ENCODE results near the gene TRMT2A.

The TRMT2A gene

GRCh38 chr22:20113551-20114310 is 3.3 kb downstream of the TRMT2A start:
- WGBS, result 96% methylated on average over 19 of the region's 19 CpGs
- Histone ChIP-seq H3K4me1 (ENCODE audit: control insufficient read depth, insufficient read depth, low read depth, low read length) (peaks cover 28% of the 10 kb centered on the region), H2BK120ac (ENCODE audit: low read depth, low read length) (no peak overlapping the region), H3K23ac (ENCODE audit: low read length in 2 of 2) (no peak overlapping the region), H3K27ac (ENCODE audit: low read length, poor library complexity, severe bottlenecking) (no peak overlapping the region), H3K4ac (ENCODE audit: low read depth in 1 of 2, low read length in 2 of 2) (no peak overlapping the region), H3K79me1 (replicated peaks; ENCODE audit: low read length, poor library complexity, severe bottlenecking) (peaks cover 41% of the 10 kb centered on the region), H4K91ac (ENCODE audit: low read length) (no peak overlapping the region), H2AK5ac (ENCODE audit: low read length, severe bottlenecking) (no peak overlapping the region), H2BK12ac (ENCODE audit: low read length in 2 of 2) (no peak overlapping the region), H3K9me3 (ENCODE audit: control insufficient read depth, low read length) (no peaks in the 10 kb centered on the region), H3K4me3 (ENCODE audit: insufficient read depth in 1 of 2, low read depth in 1 of 2, low read length in 2 of 2) (no peak overlapping the region), H3K9ac (ENCODE audit: low read length) (peak overlapping the region; percentile 6), H3K27me3 (ENCODE audit: control insufficient read depth in 1 of 2, insufficient read depth in 1 of 2, low read length in 2 of 2) (no peaks in the 10 kb centered on the region), H3K18ac (ENCODE audit: low read depth in 1 of 2, low read length in 2 of 2) (no peak overlapping the region), H4K8ac (ENCODE audit: low read length) (peak overlapping the region; percentile 70), H2AFZ (ENCODE audit: low read depth, low read length) (no peak overlapping the region), H3K14ac (ENCODE audit: low read length in 2 of 2) (no peak overlapping the region), H2BK15ac (ENCODE audit: low read depth, poor library complexity, severe bottlenecking) (no peak overlapping the region), H2BK5ac (ENCODE audit: low read depth, low read length, poor library complexity, severe bottlenecking) (no peak overlapping the region), H3K36me3 (ENCODE audit: control insufficient read depth in 1 of 2, insufficient read depth in 2 of 2, low read depth in 1 of 2, low read length in 2 of 2) (peaks cover 68 to 76% of the 10 kb centered on the region in 2 experiments), H3K4me2 (ENCODE audit: low read length, poor library complexity, severe bottlenecking) (no peak overlapping the region)
- no peak for DNase-seq

DNA sequence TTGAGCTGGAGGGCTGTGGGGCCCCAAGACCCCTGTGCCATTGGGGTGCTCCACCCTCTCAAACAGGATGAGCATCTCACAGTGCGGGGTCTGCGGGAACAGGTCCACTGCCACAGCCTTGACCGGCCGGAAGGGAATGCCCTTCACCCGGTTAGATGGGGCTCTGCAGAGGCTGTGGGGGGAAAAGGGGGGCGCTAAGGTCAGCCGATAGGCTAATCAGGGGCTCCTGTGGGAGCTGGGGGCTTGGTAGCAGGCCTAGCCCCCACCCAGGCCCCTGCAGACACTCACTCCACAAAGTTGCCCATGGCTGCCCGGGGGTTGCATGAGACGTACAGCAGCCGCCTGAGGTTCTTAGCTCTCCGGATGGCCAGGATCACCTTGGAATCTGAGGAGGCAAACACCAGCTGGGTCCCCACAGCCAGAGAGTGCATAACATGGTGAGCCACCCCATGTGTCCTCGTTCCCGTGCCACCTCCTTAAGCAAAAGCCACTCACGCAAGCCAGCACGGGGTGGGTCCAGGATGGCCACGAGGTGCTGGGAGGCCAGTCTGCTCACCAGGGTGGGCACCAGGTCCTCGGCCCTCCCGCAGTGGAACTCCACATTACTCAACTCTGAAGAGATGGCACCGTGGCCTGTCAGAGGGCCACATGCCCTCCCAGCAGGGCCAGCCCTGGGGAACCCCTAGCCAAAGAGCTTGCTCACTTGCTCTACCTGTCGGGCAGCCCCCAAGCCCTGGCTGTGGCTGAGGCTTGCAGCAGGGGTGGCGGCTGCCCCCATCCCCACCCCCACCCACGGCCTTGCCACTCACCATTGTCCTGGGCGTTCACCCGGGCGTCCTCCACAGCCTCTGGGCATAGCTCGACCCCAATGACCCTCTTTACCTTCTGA is 4.2 kb downstream of the TRMT2A start:
- H2BK15ac ChIP-seq (ENCODE audit: low read depth, poor library complexity, severe bottlenecking), result no peak overlapping the region
- H2AFZ ChIP-seq (ENCODE audit: low read depth, low read length), result no peak overlapping the region
- no peak for DNase-seq
- no peak overlapping the region for H3K23ac ChIP-seq (ENCODE audit: low read length in 2 of 2)
- no peaks in the 10 kb centered on the region for H3K27me3 ChIP-seq (ENCODE audit: control insufficient read depth in 1 of 2, insufficient read depth in 1 of 2, low read length in 2 of 2)
- H3K4me3 ChIP-seq (ENCODE audit: insufficient read depth in 1 of 2, low read depth in 1 of 2, low read length in 2 of 2), result no peak overlapping the region
- H3K9me3 ChIP-seq (ENCODE audit: control insufficient read depth, low read length), result no peaks in the 10 kb centered on the region
- no peak overlapping the region for H3K4me2 ChIP-seq (ENCODE audit: low read length, poor library complexity, severe bottlenecking)
- H3K27ac ChIP-seq (ENCODE audit: low read length, poor library complexity, severe bottlenecking), result no peak overlapping the region
- no peak overlapping the region for H3K18ac ChIP-seq (ENCODE audit: low read depth in 1 of 2, low read length in 2 of 2)
- H2AK5ac ChIP-seq (ENCODE audit: low read length, severe bottlenecking), result no peak overlapping the region
- H4K91ac ChIP-seq (ENCODE audit: low read length), result peak overlapping the region; percentile 29
- H3K4ac ChIP-seq (ENCODE audit: low read depth in 1 of 2, low read length in 2 of 2), result no peak overlapping the region
- no peak overlapping the region for H2BK12ac ChIP-seq (ENCODE audit: low read length in 2 of 2)
- peaks cover 44% of the 10 kb centered on the region for H3K79me1 ChIP-seq (replicated peaks; ENCODE audit: low read length, poor library complexity, severe bottlenecking)
- H3K36me3 ChIP-seq (ENCODE audit: control insufficient read depth in 1 of 2, insufficient read depth in 2 of 2, low read depth in 1 of 2, low read length in 2 of 2), result peaks cover 77 to 84% of the 10 kb centered on the region in 2 experiments
- H3K9ac ChIP-seq (ENCODE audit: low read length), result peak overlapping the region; percentile 19
- H2BK120ac ChIP-seq (ENCODE audit: low read depth, low read length), result no peak overlapping the region
- 95% methylated on average over 24 of the region's 26 CpGs for WGBS
- H3K14ac ChIP-seq (ENCODE audit: low read length in 2 of 2), result no peak overlapping the region
- peaks cover 26% of the 10 kb centered on the region for H3K4me1 ChIP-seq (ENCODE audit: control insufficient read depth, insufficient read depth, low read depth, low read length)
- H4K8ac ChIP-seq (ENCODE audit: low read length), result peak overlapping the region; percentile 21
- H2BK5ac ChIP-seq (ENCODE audit: low read depth, low read length, poor library complexity, severe bottlenecking), result no peak overlapping the region

GRCh38 chr22:20111689-20112622 is 5.1 kb downstream of the TRMT2A start:
- H2AK5ac ChIP-seq (ENCODE audit: low read length, severe bottlenecking), result no peak overlapping the region
- H4K8ac ChIP-seq (ENCODE audit: low read length), result peak overlapping the region; percentile 16
- peak overlapping the region; percentile 19 for H3K9ac ChIP-seq (ENCODE audit: low read length)
- no peak overlapping the region for H3K4me2 ChIP-seq (ENCODE audit: low read length, poor library complexity, severe bottlenecking)
- no peak overlapping the region for H2BK120ac ChIP-seq (ENCODE audit: low read depth, low read length)
- no peaks in the 10 kb centered on the region for H3K9me3 ChIP-seq (ENCODE audit: control insufficient read depth, low read length)
- H3K4ac ChIP-seq (ENCODE audit: low read depth in 1 of 2, low read length in 2 of 2), result no peak overlapping the region
- H3K23ac ChIP-seq (ENCODE audit: low read length in 2 of 2), result no peak overlapping the region
- DNase-seq, result no peak
- H3K4me1 ChIP-seq (ENCODE audit: control insufficient read depth, insufficient read depth, low read depth, low read length), result peaks cover 26% of the 10 kb centered on the region
- no peak overlapping the region for H3K27ac ChIP-seq (ENCODE audit: low read length, poor library complexity, severe bottlenecking)
- H3K18ac ChIP-seq (ENCODE audit: low read depth in 1 of 2, low read length in 2 of 2), result no peak overlapping the region
- no peak overlapping the region for H2BK15ac ChIP-seq (ENCODE audit: low read depth, poor library complexity, severe bottlenecking)
- H2AFZ ChIP-seq (ENCODE audit: low read depth, low read length), result no peak overlapping the region
- H3K14ac ChIP-seq (ENCODE audit: low read length in 2 of 2), result no peak overlapping the region
- H3K36me3 ChIP-seq (ENCODE audit: control insufficient read depth in 1 of 2, insufficient read depth in 2 of 2, low read depth in 1 of 2, low read length in 2 of 2), result peaks cover 86 to 94% of the 10 kb centered on the region in 2 experiments
- no peak overlapping the region for H3K4me3 ChIP-seq (ENCODE audit: insufficient read depth in 1 of 2, low read depth in 1 of 2, low read length in 2 of 2)
- no peak overlapping the region for H2BK5ac ChIP-seq (ENCODE audit: low read depth, low read length, poor library complexity, severe bottlenecking)
- H4K91ac ChIP-seq (ENCODE audit: low read length), result no peak overlapping the region
- WGBS, result 89% methylated on average over 6 of the region's 7 CpGs
- H3K27me3 ChIP-seq (ENCODE audit: control insufficient read depth in 1 of 2, insufficient read depth in 1 of 2, low read length in 2 of 2), result no peaks in the 10 kb centered on the region
- peaks cover 49% of the 10 kb centered on the region for H3K79me1 ChIP-seq (replicated peaks; ENCODE audit: low read length, poor library complexity, severe bottlenecking)
- H2BK12ac ChIP-seq (ENCODE audit: low read length in 2 of 2), result no peak overlapping the region

Measured in mesenchymal stem cell (in vitro differentiated cells and primary cell).